SK-N-SH (cell line): Measurements from ENCODE around the gene WNT1.

Experiments used
- MAX ChIP-seq: IDR thresholded peaks from 2 replicates; pipeline ENCODE4 v1.4.0; 2012; ENCODE audit warnings: low read depth
- TF ChIP-seq, protein P1 (sequence below): fragments of 200-600 bp; sonication (generic); IDR thresholded peaks from 2 replicates; pipeline ENCODE4 v1.6.1; 2017; ENCODE audit warnings: antibody characterized with exemption, mild to moderate bottlenecking, moderate library complexity
- TF ChIP-seq, protein P2 (sequence below): IDR thresholded peaks from 2 replicates; pipeline ENCODE4 v1.4.0; 2012; ENCODE audit warnings: low read depth, borderline replicate concordance

GRCh38 chr12:49025463-49025862 lies 47.3 kb downstream of the WNT1 start:
- TF ChIP-seq, protein P1, sequence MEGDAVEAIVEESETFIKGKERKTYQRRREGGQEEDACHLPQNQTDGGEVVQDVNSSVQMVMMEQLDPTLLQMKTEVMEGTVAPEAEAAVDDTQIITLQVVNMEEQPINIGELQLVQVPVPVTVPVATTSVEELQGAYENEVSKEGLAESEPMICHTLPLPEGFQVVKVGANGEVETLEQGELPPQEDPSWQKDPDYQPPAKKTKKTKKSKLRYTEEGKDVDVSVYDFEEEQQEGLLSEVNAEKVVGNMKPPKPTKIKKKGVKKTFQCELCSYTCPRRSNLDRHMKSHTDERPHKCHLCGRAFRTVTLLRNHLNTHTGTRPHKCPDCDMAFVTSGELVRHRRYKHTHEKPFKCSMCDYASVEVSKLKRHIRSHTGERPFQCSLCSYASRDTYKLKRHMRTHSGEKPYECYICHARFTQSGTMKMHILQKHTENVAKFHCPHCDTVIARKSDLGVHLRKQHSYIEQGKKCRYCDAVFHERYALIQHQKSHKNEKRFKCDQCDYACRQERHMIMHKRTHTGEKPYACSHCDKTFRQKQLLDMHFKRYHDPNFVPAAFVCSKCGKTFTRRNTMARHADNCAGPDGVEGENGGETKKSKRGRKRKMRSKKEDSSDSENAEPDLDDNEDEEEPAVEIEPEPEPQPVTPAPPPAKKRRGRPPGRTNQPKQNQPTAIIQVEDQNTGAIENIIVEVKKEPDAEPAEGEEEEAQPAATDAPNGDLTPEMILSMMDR = no peak
- TF ChIP-seq, protein P2, sequence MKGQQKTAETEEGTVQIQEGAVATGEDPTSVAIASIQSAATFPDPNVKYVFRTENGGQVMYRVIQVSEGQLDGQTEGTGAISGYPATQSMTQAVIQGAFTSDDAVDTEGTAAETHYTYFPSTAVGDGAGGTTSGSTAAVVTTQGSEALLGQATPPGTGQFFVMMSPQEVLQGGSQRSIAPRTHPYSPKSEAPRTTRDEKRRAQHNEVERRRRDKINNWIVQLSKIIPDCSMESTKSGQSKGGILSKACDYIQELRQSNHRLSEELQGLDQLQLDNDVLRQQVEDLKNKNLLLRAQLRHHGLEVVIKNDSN = no peak
- TF ChIP-seq MAX = no peak
